Measurements from ENCODE around the gene SLC2A9.

Gene SLC2A9

GRCh38 chr4:10034612-10035104, 13.4 kb upstream of the SLC2A9 start:
- TF ChIP-seq CTCF (IDR thresholded peaks at IDR 0.05; ENCODE audit: control insufficient read depth, extremely low read depth, insufficient read depth), result no peak
- DNase-seq (ENCODE audit: low read depth), result no peak
- no peak overlapping the region for H3K4me3 ChIP-seq (ENCODE audit: low read depth, low read length)

GRCh38 chr4:10034136-10034535, 12.8 kb upstream of the SLC2A9 start:
- DNase-seq (ENCODE audit: low read depth), result no peak
- no peak for TF ChIP-seq CTCF (IDR thresholded peaks at IDR 0.05; ENCODE audit: control insufficient read depth, extremely low read depth, insufficient read depth)
- H3K4me3 ChIP-seq (ENCODE audit: low read depth, low read length), result no peak overlapping the region

DNA sequence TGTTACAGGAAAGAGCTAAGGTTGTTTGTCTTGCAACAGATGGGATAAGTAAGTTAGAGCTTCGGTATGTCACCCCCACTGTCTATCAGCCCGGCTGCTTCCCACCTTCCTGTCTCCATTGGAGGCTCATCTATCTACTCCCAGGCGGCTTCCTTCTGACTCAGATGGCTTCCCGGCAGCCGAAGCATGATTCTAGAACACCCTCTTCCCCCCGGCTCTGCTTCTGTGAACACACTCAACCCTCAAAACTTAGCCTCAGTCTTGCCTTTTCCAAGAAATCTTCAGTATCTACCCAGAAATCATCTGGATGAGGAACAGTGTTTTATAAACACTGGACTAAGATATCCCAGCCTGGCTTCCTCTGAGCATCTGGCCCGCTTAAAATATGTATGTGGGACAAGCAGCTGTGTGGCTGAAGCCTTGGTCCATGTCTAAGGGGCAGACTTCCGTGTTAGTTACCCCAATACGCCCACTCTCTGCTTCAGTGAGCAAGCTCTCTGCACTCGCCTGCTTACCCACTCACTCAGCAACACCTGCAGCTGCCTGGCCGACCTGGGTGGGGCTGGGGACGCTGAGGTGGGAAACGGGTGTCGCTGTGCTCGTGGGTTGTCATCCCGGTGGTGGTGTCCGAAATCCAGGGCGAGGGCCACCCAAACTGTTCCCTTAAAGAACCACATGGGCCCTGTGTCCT, 12.0 kb upstream of the SLC2A9 start:
- DNase-seq (ENCODE audit: low read depth), result no peak
- TF ChIP-seq CTCF (IDR thresholded peaks at IDR 0.05; ENCODE audit: control insufficient read depth, extremely low read depth, insufficient read depth), result no peak
- no peak overlapping the region for H3K4me3 ChIP-seq (ENCODE audit: low read depth, low read length)

- peak; percentile 35 for DNase-seq (ENCODE audit: low read depth)
- no peak for TF ChIP-seq CTCF (IDR thresholded peaks at IDR 0.05; ENCODE audit: control insufficient read depth, extremely low read depth, insufficient read depth)
- H3K4me3 ChIP-seq (ENCODE audit: low read depth, low read length), result no peak overlapping the region
Measured at GRCh38 chr4:10032625-10033024, 11.3 kb upstream of the SLC2A9 start.

- H3K4me3 ChIP-seq (ENCODE audit: low read depth, low read length), result no peak overlapping the region
- no peak for DNase-seq (ENCODE audit: low read depth)
- TF ChIP-seq CTCF (IDR thresholded peaks at IDR 0.05; ENCODE audit: control insufficient read depth, extremely low read depth, insufficient read depth), result no peak
Measured at GRCh38 chr4:10031668-10032590, 10.6 kb upstream of the SLC2A9 start.

DNA sequence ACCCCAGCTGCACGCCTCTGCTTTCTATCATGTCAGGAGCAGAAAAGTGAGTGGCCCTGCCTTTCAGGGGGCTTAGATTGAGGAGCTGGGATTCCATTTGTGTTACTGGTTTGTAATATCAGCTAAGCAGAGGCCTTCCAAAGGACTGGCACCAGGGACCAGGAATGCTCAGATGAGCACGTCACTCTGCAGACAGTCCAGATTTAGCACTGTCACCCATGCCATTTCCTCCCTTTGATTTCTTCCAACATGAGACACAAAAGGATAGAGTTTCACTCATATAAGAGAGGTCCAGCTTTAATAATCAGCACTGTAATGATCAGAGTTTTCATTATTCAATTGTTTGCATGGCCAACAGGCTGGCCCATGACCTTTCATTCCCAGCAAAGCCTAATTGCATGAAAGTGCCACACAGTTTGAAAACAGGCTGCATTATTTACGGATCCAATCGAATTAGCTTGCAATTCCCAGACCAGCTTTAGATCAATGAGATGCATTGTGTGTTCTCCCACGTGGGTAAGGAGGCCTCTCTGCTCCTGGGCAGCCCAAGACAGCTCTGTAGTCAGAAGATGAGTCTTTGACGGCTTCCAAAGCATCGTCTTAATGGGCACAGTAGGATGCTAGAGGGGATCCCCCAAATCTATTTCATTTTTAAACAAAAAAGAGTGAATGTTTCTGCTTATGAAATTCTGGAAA, 9.8 kb upstream of the SLC2A9 start:
- no peak for TF ChIP-seq CTCF (IDR thresholded peaks at IDR 0.05; ENCODE audit: control insufficient read depth, extremely low read depth, insufficient read depth)
- no peak for DNase-seq (ENCODE audit: low read depth)
- no peak overlapping the region for H3K4me3 ChIP-seq (ENCODE audit: low read depth, low read length)

Data from LNCaP clone FGC (cell line).